Mucosa of rectum (tissue), 2 donors: Measurements from ENCODE around the gene PLEK.

Experiments used
- H3K27ac ChIP-seq, 2 donors: one replicate each; pipeline ENCODE4 v1.7.0; 2013; ENCODE audit warnings: inconsistent platforms in 2 of 2, low read depth in 2 of 2, low read length in 2 of 2
- H3K27me3 ChIP-seq, 2 donors: one replicate each; pipeline ENCODE4 v1.7.0; 2013; ENCODE audit warnings: low read length in 2 of 2; ENCODE audit not compliant: control insufficient read depth in 2 of 2, insufficient read depth in 2 of 2
- H3K36me3 ChIP-seq, 2 donors: one replicate each; pipeline ENCODE4 v1.7.0; 2013; ENCODE audit warnings: low read length in 2 of 2; ENCODE audit not compliant: control insufficient read depth in 2 of 2, insufficient read depth in 2 of 2
- H3K4me1 ChIP-seq, 2 donors: one replicate each; pipeline ENCODE4 v1.7.0; 2013; ENCODE audit warnings: low read length in 2 of 2, mild to moderate bottlenecking in 1 of 2; ENCODE audit not compliant: control insufficient read depth in 2 of 2, insufficient read depth in 2 of 2
- H3K4me3 ChIP-seq, 2 donors: one replicate each; pipeline ENCODE4 v1.7.0; 2013; ENCODE audit warnings: low read length in 2 of 2
- H3K9ac ChIP-seq, 2 donors: one replicate each; pipeline ENCODE4 v1.7.0; 2013; ENCODE audit warnings: low read length in 2 of 2, low read depth in 1 of 2, mild to moderate bottlenecking in 1 of 2
- H3K9me3 ChIP-seq, 2 donors: one replicate each; pipeline ENCODE4 v1.7.0; 2013; ENCODE audit warnings: low read length in 2 of 2; ENCODE audit not compliant: control insufficient read depth in 2 of 2
- donor health status: healthy.
- donor health status: Normal muscosa, but diverticular disease.

The PLEK gene

GRCh38 chr2:68379184-68379708 is 14.2 kb downstream of the PLEK start:
- no peaks in the 10 kb centered on the region for H3K4me1 ChIP-seq
- H3K9me3 ChIP-seq = no peaks in the 10 kb centered on the region
- no peak overlapping the region for H3K9ac ChIP-seq
- H3K27ac ChIP-seq = no peak overlapping the region
- H3K4me3 ChIP-seq = no peak overlapping the region
- no peaks in the 10 kb centered on the region for H3K36me3 ChIP-seq
- H3K27me3 ChIP-seq = no peaks in the 10 kb centered on the region

- Histone ChIP-seq H3K9me3 (no peaks in the 10 kb centered on the region), H3K9ac (no peak overlapping the region), H3K36me3 (no peaks in the 10 kb centered on the region), H3K4me3 (no peak overlapping the region), H3K4me1 (no peaks in the 10 kb centered on the region), H3K27me3 (no peaks in the 10 kb centered on the region), H3K27ac (no peak overlapping the region)
Observed at GRCh38 chr2:68383778-68384177, 18.7 kb downstream of the PLEK start.

GRCh38 chr2:68384485-68385107 is 19.5 kb downstream of the PLEK start:
- Histone ChIP-seq H3K36me3 (no peaks in the 10 kb centered on the region), H3K4me3 (no peak overlapping the region), H3K9me3 (no peaks in the 10 kb centered on the region), H3K27ac (no peak overlapping the region), H3K27me3 (no peaks in the 10 kb centered on the region), H3K4me1 (no peaks in the 10 kb centered on the region), H3K9ac (no peak overlapping the region)

GRCh38 chr2:68385220-68385906 is 20.3 kb downstream of the PLEK start:
- H3K27ac ChIP-seq = no peak overlapping the region
- no peak overlapping the region for H3K9ac ChIP-seq
- H3K4me3 ChIP-seq = no peak overlapping the region
- no peaks in the 10 kb centered on the region for H3K4me1 ChIP-seq
- H3K9me3 ChIP-seq = no peaks in the 10 kb centered on the region
- H3K36me3 ChIP-seq = no peaks in the 10 kb centered on the region
- H3K27me3 ChIP-seq = no peaks in the 10 kb centered on the region

GRCh38 chr2:68385907-68386287 is 20.8 kb downstream of the PLEK start:
- Histone ChIP-seq H3K4me3 (no peak overlapping the region), H3K9me3 (no peaks in the 10 kb centered on the region), H3K9ac (no peak overlapping the region), H3K27me3 (no peaks in the 10 kb centered on the region), H3K36me3 (no peaks in the 10 kb centered on the region), H3K27ac (no peak overlapping the region), H3K4me1 (no peaks in the 10 kb centered on the region)

GRCh38 chr2:68386365-68386764 is 21.3 kb downstream of the PLEK start:
- H3K4me3 ChIP-seq = no peak overlapping the region
- no peaks in the 10 kb centered on the region for H3K9me3 ChIP-seq
- no peaks in the 10 kb centered on the region for H3K27me3 ChIP-seq
- peak overlapping the region in 1 of 2 donors; percentile 8 for H3K9ac ChIP-seq
- H3K27ac ChIP-seq = no peak overlapping the region
- no peaks in the 10 kb centered on the region for H3K36me3 ChIP-seq
- H3K4me1 ChIP-seq = no peaks in the 10 kb centered on the region

- Histone ChIP-seq H3K9me3 (no peaks in the 10 kb centered on the region), H3K27ac (peak overlapping the region; percentile 33 to 35), H3K4me1 (peaks cover 0 to 3% of the 10 kb centered on the region in 2 donors), H3K27me3 (no peaks in the 10 kb centered on the region), H3K9ac (no peak overlapping the region), H3K4me3 (no peak overlapping the region), H3K36me3 (no peaks in the 10 kb centered on the region)
Observed at GRCh38 chr2:68387408-68388350, 22.6 kb downstream of the PLEK start.

- Histone ChIP-seq H3K9me3 (no peaks in the 10 kb centered on the region), H3K4me3 (no peak overlapping the region), H3K36me3 (no peaks in the 10 kb centered on the region), H3K27ac (peak overlapping the region; percentile 25 to 33), H3K4me1 (peaks cover 0 to 3% of the 10 kb centered on the region in 2 donors), H3K9ac (no peak overlapping the region), H3K27me3 (no peaks in the 10 kb centered on the region)
Observed at GRCh38 chr2:68388358-68388757, 23.3 kb downstream of the PLEK start.

GRCh38 chr2:68388772-68389171 is 23.7 kb downstream of the PLEK start:
- H3K4me3 ChIP-seq = no peak overlapping the region
- H3K36me3 ChIP-seq = no peaks in the 10 kb centered on the region
- H3K9ac ChIP-seq = no peak overlapping the region
- H3K27me3 ChIP-seq = no peaks in the 10 kb centered on the region
- no peak overlapping the region for H3K27ac ChIP-seq
- H3K4me1 ChIP-seq = peaks cover 0 to 3% of the 10 kb centered on the region in 2 donors
- H3K9me3 ChIP-seq = no peaks in the 10 kb centered on the region

GRCh38 chr2:68390114-68390513 is 25.0 kb downstream of the PLEK start:
- Histone ChIP-seq H3K9me3 (no peaks in the 10 kb centered on the region), H3K36me3 (no peaks in the 10 kb centered on the region), H3K27me3 (no peaks in the 10 kb centered on the region), H3K4me1 (peaks cover 0 to 3% of the 10 kb centered on the region in 2 donors), H3K27ac (no peak overlapping the region), H3K4me3 (no peak overlapping the region), H3K9ac (no peak overlapping the region)
